ENCODE data around the gene BTNL8.

BTNL8 gene

GRCh38 chr5:180914646-180915045, 15.7 kb downstream of the BTNL8 start:
- no peak overlapping the region for H3K4me3 ChIP-seq (IDR thresholded peaks at IDR 0.05; ENCODE audit: insufficient read depth, low read depth, low read length)
- H3K27me3 ChIP-seq (ENCODE audit: insufficient read depth, low read depth) = no peaks in the 10 kb centered on the region
- H4K20me1 ChIP-seq (ENCODE audit: insufficient read depth) = no peaks in the 10 kb centered on the region
- H2AFZ ChIP-seq (ENCODE audit: low read depth) = no peak overlapping the region
- no peak overlapping the region for H3K27ac ChIP-seq
- no peak overlapping the region for H3K9ac ChIP-seq
- no peaks in the 10 kb centered on the region for H3K79me2 ChIP-seq (ENCODE audit: insufficient read depth, low read depth)
- TF ChIP-seq CTCF (conservative IDR thresholded peaks at IDR 0.05; ENCODE audit: low read depth, low read length) = no peak
- H3K36me3 ChIP-seq (ENCODE audit: insufficient read depth) = no peaks in the 10 kb centered on the region
- H3K4me2 ChIP-seq = no peak overlapping the region
- no peaks in the 10 kb centered on the region for H3K4me1 ChIP-seq (ENCODE audit: low read depth, poor library complexity, severe bottlenecking)

DNA sequence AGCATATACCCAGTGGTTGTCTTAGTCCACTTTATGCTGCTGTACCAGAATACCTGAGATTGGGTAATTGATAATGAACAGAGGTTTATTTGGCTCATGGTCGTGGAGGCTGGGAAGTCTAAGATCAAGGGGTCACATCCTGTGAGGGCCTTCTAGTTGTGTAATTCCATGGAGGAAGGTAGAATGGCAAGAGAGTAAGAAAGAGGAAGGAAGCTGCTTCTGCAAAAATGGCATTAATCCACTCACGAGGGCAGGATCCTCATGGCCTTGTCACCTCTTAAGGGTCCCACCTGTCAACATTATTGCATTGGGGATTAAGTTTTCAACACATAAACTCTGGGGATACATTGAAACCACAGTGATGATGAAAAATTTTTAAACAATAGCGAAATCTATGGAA, 17.0 kb downstream of the BTNL8 start:
- TF ChIP-seq CTCF (conservative IDR thresholded peaks at IDR 0.05; ENCODE audit: low read depth, low read length) = no peak
- Histone ChIP-seq H3K4me3 (IDR thresholded peaks at IDR 0.05; ENCODE audit: insufficient read depth, low read depth, low read length) (no peak overlapping the region), H3K79me2 (ENCODE audit: insufficient read depth, low read depth) (no peaks in the 10 kb centered on the region), H3K9ac (no peak overlapping the region), H3K36me3 (ENCODE audit: insufficient read depth) (no peaks in the 10 kb centered on the region), H3K27ac (no peak overlapping the region), H3K4me2 (no peak overlapping the region), H4K20me1 (ENCODE audit: insufficient read depth) (no peaks in the 10 kb centered on the region), H3K4me1 (ENCODE audit: low read depth, poor library complexity, severe bottlenecking) (no peaks in the 10 kb centered on the region), H3K27me3 (ENCODE audit: insufficient read depth, low read depth) (no peaks in the 10 kb centered on the region), H2AFZ (ENCODE audit: low read depth) (no peak overlapping the region)

- Histone ChIP-seq H3K79me2 (ENCODE audit: insufficient read depth, low read depth) (no peaks in the 10 kb centered on the region), H3K4me2 (no peak overlapping the region), H3K27me3 (ENCODE audit: insufficient read depth, low read depth) (no peaks in the 10 kb centered on the region), H3K27ac (no peak overlapping the region), H3K36me3 (ENCODE audit: insufficient read depth) (no peaks in the 10 kb centered on the region), H3K9ac (no peak overlapping the region), H3K4me1 (ENCODE audit: low read depth, poor library complexity, severe bottlenecking) (no peaks in the 10 kb centered on the region), H3K4me3 (IDR thresholded peaks at IDR 0.05; ENCODE audit: insufficient read depth, low read depth, low read length) (no peak overlapping the region), H2AFZ (ENCODE audit: low read depth) (no peak overlapping the region), H4K20me1 (ENCODE audit: insufficient read depth) (no peaks in the 10 kb centered on the region)
- no peak for TF ChIP-seq CTCF (conservative IDR thresholded peaks at IDR 0.05; ENCODE audit: low read depth, low read length)
These were observed 19.4 kb downstream of the BTNL8 start for GRCh38 chr5:180918380-180918779.

DNA sequence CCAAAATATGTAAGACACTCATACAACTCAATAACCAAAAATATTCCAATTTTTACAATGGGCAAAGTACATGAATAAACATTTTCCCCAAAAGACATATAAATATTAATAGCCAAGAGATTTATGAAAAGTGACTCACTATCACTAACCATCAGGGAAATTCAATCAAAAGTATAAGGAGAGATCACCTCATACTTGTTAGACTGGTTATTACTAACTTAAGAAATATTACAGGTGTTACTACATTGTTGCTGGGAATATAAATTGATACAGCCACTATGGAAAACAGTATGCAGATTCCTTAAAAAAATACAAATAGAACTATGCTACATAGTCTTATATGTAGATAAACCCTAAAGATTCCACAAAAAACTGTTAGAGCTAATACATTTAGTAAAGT, 21.8 kb downstream of the BTNL8 start:
- no peak overlapping the region for H3K4me3 ChIP-seq (IDR thresholded peaks at IDR 0.05; ENCODE audit: insufficient read depth, low read depth, low read length)
- no peak for TF ChIP-seq CTCF (conservative IDR thresholded peaks at IDR 0.05; ENCODE audit: low read depth, low read length)
- H3K4me1 ChIP-seq (ENCODE audit: low read depth, poor library complexity, severe bottlenecking) = no peaks in the 10 kb centered on the region
- H2AFZ ChIP-seq (ENCODE audit: low read depth) = no peak overlapping the region
- no peaks in the 10 kb centered on the region for H4K20me1 ChIP-seq (ENCODE audit: insufficient read depth)
- no peaks in the 10 kb centered on the region for H3K27me3 ChIP-seq (ENCODE audit: insufficient read depth, low read depth)
- H3K4me2 ChIP-seq = no peak overlapping the region
- H3K79me2 ChIP-seq (ENCODE audit: insufficient read depth, low read depth) = no peaks in the 10 kb centered on the region
- no peak overlapping the region for H3K27ac ChIP-seq
- no peaks in the 10 kb centered on the region for H3K36me3 ChIP-seq (ENCODE audit: insufficient read depth)
- H3K9ac ChIP-seq = no peak overlapping the region

- Histone ChIP-seq H3K9ac (no peak overlapping the region), H3K4me2 (no peak overlapping the region), H3K4me1 (ENCODE audit: low read depth, poor library complexity, severe bottlenecking) (no peaks in the 10 kb centered on the region), H3K27me3 (ENCODE audit: insufficient read depth, low read depth) (no peaks in the 10 kb centered on the region), H3K27ac (no peak overlapping the region), H3K79me2 (ENCODE audit: insufficient read depth, low read depth) (no peaks in the 10 kb centered on the region), H3K36me3 (ENCODE audit: insufficient read depth) (no peaks in the 10 kb centered on the region), H3K4me3 (IDR thresholded peaks at IDR 0.05; ENCODE audit: insufficient read depth, low read depth, low read length) (no peak overlapping the region), H4K20me1 (ENCODE audit: insufficient read depth) (no peaks in the 10 kb centered on the region), H2AFZ (ENCODE audit: low read depth) (no peak overlapping the region)
- TF ChIP-seq CTCF (conservative IDR thresholded peaks at IDR 0.05; ENCODE audit: low read depth, low read length) = no peak
These were observed 24.0 kb downstream of the BTNL8 start for GRCh38 chr5:180922932-180923331.

Data from KMS-11 (cell line).